HT-29 (cell line): Measurements from ENCODE around the gene SPRY1. TPM values are rescaled to one million over a fixed set of nuclear protein-coding genes. Genes with fewer than 3 reads are reported as not detected.

Source experiments
- DNase-seq: peaks from one replicate; pipeline ENCODE4 v3.0.0-alpha.2; 2015; ENCODE audit warnings: low spot score
- total RNA-seq: library from RNA; depleted of rRNA; stranded (reverse); fragments of >200 nt; shearing (Covaris generic); gene quantifications from 2 replicates; pipeline ENCODE4 v1.2.3, GENCODE V29; 2014

The SPRY1 gene
- total RNA-seq, 1 experiment from 2014 or later: 22.4 TPM

DNA sequence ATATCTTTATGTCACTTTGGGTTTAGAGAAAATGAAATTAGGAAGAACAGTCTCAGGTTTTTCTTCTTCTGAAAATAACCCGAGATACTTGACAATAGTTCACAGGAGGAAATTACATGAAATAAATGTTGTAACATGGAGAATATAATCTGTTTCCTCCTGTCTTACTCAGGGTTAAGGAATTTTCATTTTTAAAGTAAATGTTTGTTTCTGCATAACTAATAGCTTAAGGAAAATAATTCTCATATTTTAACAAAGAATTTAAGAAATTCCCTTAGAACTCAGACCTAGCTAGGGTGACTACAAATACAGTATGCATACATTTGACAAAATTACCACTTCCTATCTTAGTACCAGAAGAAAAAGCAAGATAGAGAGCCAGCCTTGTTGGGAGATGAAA, 17.2 kb upstream of the SPRY1 start:
- no peak for DNase-seq

DNA sequence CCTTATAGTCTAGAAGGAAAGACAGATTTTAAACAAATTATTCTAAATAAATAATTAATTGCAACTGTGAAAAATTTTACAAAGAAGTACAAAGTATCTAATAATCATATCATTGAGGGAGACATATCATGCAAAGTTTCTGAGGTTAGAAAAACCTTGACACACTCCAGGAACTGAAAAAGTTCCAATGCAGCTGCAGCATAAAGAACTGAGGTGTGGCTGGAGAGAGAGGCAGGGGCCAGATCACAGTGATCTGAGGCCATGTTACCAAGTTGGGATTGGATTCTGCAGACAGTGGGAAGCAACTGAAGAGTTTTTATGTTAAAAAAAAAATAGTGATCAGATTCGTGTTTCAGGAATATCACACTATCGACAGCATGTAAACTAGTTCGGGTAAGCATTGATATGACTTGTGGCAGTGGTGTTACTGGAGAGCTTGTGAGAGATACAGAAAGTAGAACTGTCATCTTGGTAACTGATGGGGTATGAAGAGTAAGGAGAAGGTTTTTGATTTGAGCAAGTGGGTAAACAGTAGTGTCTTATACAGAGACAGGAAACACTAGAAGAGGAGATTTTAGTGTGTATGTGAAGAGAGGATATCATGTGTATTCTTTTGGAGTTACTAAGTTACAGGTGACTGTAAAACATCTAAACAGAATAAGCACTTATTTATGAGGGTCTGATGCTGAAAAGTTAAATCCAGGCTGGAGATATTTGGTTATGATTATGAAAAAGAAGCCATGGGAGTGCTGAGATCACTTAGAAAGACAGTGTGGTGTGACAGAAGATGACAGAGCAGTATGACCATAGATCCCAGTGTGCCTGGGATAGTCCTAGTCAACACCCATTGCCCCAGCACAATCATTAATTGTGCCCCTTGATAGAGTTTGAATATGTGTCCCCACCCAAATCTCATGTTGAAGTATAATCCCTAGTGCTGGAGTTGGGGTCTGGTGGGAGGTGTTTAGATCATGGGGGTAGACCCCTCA, 15.6 kb upstream of the SPRY1 start:
- no peak for DNase-seq

DNA sequence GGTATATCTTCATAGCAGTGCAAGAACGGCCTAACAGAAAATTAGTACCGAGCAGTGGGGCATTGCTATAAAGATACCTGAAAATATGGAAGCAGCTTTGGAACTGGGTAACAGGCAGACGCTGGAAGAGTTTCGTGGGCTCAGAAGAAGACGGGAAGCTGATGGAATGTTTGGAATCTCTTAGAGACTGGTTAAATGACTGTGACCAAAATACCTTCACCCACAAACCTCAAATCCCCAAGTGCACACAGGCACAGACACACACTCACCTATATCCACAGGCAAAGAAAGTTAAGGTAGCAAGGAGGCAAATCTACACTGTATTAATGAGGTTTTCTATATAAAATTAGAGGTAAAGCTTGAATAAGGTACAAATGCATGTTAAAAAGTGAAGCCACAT, 14.6 kb upstream of the SPRY1 start:
- DNase-seq: no peak

DNA sequence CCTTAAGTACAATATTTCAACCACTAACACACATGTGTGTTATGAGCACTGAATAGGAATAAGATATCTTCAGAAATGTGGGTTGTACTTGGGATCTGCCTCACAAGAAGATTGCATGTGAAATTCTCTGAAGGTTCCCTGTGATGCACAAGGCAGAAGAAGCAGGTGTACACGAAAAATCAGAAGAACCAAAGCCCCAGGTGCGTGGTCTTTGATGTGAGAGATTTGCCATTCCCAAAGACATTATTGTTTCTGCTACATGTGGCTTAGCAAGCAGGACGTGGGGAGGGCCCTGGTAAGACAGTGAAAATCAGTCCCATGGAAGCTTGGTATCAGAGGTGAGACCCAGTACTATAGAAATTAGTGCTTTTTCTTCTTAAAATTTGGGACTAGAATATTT, 13.0 kb upstream of the SPRY1 start:
- DNase-seq: no peak

DNA sequence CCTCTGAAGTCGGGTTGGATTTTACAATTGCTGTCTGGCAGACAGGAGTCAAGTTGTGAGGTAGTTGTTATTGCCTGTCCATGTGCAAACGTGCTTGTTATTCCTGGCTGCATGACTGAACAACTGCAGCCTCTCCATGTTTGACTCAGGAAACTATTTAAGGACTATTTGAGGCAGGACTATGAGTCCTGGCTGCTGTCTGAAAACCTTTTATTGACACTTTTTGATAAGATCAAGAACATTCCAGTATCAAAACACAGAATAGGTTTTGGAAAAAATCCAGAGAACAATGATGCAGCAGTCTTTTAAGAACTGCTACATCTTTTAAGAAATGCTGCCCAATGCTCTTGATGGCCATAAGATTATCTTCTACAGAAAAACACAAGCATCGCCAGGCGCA, 10.0 kb upstream of the SPRY1 start:
- no peak for DNase-seq

DNA sequence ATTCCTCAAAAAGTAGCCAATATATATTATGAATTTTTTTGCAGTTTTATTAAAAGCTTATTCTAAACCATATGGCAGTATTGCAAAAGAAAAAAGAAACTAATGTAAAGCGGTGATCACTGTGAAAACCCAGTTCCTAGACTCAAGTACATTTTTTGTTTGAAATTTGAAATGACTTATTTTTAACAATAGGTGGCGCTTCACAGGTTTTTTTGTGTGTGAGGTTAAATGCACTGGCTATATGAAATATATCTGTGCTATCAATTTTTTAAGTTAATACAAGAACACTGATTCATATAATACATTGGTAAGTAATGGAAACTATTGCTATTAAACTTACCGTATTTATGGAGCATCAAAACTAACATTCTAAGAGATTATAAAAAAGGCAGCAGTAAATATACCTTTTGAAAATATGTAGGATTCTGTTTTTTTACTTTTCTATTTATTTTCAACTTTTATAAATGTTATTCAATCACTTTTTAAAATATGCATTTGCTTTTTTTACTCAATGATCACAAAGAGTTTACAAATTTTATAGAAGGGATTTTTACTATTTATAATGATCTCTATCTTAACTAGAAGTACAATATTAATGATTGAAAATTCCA, 5.6 kb upstream of the SPRY1 start:
- DNase-seq: peak; percentile 59

DNA sequence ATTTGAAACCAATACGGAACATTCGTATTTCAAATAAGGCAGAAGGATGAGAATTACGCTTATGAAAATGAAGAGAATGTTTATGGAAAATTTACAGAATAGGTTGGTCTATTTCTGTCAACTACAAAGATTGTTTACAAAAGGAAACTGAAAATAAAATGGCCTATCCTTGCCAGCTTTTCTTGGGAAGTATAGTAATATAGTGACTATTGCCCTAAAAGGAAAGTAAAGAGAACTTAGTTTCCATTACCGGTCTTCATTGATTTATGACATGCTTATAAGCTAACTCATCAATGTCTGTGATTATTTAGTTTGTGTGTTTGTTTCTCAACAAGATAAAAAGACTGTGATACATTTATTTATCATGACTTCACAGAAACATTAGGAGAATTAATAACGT, 2.9 kb upstream of the SPRY1 start:
- DNase-seq: no peak

DNA sequence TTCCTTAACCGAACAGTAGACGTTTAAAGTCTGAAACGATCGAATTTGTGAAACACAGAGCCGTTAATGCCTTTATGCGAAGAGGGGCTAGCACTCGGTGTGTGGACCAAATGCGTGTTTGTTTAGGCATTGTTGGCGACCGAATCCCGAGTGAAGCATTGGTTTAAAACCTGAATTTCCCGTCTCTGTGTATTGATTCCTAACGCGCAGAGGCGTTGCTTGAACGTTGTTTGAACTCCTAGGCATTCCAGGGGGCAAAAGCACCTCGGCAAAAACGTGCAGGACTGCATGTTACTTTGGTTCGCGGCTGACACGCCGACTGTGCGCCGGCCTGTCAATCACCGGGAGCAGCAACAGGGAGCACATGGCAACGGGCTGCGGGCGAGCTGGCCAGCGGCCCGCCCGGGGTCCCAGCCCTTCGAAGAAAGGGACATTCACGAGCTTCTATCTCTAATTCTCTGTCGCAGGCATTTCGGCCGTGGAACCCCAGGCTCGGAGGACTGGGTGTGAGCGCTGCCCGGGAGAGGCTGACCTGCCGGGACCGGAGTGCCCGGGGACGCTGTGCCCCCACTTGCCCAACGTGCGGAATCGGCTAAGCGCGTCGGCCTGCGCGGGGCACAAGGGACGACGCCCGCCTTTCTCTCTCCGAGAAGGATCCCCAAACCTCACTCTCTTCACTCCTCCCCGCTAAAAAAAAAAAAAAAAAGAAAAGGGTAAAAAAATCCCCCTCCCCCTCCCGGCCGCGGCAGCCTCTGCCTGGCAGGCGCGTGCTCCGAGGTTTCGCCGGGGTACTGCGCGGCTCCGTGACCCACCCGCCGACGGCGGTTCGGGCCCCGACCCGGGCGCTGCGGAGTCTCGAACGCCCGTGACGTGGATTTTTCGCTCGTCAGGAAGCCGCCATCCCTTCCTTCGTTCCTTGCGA, 810 bp downstream of the SPRY1 start:
- peak; percentile 80 for DNase-seq

DNA sequence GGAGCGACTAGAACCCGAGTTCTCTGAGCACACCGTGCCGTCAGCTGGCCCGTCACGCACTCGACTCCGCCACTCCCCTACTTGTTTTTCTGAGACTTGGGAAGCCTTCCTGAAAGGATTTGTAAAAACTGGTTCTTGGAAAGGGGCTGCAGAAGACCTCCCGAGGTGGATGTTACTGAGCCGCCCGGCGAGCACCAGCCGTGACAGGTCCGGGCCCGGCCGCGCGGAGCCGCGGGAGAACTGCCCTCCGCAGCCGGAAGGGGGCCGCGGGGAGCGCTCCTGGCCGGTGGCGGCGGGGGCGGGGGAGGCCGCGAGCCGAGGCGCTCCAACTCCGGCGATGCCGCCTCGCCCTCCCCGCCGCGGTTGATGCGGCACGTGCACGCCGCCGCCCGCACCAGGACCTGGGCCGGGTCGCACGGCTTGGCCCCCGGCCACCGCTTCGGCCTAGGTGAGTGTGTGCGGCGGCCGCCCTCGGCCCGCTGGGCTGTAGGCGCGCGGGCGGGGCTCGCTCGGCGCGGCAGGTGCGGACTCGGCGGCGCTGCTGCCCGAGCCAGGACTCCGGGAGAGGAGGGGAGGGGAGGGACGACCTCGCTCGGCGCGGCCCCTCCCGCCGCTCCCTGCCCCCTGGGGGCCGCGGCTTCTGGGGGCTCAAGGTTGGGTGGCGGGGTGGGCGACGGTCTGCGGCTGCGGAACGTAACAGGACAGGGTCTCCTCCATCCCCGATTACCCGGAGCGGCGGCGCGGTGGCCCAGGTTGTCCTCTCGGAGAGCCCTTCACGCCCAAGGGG, 1.7 kb downstream of the SPRY1 start:
- DNase-seq: peak; percentile 77

DNA sequence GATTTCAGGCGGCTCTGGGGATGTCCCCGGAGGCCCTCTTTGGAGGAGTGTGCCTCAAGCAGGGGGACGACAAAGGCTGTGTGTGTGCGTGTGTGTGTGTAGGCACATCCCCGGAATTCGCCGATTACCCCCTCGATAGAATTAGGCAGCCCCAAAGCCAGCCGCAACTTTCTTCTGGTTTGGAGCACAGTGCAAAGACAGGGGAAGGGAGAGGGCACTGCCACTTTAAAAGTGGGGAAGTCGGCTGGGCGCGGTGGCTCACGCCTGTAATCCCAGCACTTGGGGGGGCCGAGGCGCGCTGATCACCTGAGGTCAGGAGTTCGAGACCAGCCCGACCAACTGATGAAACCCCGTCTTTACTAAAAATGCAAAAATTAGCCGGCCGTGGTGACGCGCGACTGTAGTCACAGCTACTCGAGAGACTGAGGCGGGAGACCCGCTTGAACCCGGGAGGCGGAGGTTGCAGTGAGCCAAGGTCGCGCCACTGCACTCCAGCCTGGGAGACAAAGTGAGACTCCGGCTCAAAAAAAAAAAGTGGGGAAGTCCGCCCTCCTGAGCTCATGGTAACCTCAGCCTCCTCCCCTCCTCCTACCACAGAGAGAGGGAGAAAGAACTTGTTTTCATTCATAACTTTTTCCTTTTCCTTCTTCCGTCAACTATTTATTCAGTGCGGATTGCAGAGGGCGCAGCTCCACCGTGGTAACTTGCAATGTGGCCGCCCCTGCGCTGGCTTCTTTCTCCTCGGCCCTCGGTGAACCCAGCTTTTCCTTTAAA, 2.4 kb downstream of the SPRY1 start:
- DNase-seq: peak; percentile 83

DNA sequence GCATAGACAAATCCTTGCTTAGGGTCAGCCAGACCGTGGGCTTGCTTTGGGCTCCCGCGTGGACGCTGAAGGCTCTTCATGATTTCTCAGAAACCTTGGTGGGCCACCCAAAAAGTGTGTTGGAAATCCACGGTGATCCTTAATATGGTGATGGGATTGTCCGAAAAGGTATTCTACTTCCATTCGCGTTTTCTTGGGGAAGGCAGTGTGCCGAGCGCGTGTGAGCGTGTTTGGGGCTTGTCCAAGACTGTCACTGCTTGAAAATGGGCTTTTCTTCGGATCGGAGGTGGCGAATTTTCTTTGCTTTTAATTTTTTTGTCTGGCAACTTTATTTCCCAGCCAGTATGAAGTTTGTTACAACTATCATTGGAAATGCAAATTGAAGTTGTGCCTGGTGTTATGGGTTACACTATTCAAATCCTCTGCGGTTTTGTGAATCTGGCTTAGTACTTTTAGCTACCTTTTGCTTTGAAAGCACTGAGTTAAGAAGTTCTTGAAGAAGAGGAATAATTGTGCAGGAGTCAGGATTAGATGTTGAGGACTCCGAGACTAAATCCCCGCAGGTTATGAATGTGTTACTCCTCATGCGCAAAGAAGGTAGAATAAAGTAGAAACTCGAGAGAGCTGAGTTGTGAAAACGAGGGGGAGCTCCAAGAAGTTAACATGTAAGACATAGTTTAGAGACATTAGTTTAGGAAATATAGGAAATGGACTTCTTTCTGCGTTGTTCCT, 3.2 kb downstream of the SPRY1 start:
- DNase-seq: peak; percentile 63

DNA sequence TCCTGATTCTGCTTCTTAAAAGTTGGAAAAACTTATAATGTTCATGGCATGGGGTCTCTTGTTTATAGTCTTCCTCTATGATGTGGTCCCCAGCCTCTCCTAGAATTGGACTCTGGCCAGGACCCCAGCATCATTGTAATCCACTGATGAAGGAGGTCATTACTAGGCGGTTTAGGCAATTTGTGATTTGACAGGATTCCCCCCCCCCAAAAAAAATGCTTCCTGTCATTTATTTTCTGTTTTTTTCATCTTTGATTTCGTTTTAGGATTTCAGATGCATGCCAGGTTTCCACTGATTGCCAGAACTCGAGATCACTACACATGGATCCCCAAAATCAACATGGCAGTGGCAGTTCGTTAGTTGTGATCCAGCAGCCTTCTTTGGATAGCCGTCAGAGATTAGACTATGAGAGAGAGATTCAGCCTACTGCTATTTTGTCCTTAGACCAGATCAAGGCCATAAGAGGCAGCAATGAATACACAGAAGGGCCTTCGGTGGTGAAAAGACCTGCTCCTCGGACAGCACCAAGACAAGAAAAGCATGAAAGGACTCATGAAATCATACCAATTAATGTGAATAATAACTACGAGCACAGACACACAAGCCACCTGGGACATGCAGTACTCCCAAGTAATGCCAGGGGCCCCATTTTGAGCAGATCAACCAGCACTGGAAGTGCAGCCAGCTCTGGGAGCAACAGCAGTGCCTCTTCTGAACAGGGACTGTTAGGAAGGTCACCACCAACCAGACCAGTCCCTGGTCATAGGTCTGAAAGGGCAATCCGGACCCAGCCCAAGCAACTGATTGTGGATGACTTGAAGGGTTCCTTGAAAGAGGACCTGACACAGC, 4.9 kb downstream of the SPRY1 start:
- DNase-seq: no peak

DNA sequence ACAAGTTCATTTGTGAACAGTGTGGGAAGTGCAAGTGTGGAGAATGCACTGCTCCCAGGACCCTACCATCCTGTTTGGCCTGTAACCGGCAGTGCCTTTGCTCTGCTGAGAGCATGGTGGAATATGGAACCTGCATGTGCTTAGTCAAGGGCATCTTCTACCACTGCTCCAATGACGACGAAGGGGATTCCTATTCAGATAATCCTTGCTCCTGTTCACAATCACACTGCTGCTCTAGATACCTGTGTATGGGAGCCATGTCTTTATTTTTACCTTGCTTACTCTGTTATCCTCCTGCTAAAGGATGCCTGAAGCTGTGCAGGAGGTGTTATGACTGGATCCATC, 5.5 kb downstream of the SPRY1 start:
- DNase-seq: no peak

DNA sequence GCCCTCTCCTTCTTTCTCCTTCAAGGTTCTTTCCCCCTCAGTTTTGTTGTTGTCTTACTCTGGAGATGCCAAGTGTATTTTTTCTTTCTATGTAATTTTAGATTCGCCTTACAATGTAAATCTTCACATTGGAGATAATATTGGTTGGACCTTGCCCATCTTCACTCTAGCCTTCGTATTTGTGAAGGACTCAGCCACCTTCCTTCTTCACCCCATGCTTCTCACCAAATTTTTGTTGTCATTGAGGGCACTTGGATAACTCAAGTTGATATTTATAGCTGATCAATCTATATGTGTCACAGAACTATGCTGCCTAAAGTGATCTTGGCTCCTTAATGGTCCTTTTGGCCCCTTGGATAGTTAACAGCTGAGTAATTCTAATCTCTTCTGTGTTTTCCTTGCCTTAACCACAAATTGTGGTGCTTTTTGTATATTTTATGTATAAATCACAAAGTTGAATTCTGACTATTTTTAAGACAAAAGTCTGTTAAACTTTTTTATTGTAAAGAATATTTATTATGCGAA, 6.5 kb downstream of the SPRY1 start:
- no peak for DNase-seq

DNA sequence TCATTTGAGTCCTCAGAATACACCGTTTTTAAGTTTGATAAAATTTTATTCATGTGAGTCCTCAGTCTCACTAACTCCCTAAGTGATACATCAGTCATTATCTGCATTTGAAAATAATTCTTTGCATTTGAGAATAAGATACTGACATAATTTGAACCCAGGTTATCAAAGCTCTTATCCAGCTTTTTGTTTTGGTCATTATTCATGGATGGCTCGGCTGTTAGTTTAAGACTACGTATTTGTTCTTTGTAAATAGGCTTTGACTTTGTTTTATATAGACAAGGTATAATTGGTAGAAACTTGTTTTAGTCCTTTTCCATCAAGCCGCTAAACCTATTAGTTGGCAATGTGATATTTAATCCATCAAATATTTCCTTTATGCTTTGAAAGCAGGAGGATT, 7.9 kb downstream of the SPRY1 start:
- DNase-seq: no peak

DNA sequence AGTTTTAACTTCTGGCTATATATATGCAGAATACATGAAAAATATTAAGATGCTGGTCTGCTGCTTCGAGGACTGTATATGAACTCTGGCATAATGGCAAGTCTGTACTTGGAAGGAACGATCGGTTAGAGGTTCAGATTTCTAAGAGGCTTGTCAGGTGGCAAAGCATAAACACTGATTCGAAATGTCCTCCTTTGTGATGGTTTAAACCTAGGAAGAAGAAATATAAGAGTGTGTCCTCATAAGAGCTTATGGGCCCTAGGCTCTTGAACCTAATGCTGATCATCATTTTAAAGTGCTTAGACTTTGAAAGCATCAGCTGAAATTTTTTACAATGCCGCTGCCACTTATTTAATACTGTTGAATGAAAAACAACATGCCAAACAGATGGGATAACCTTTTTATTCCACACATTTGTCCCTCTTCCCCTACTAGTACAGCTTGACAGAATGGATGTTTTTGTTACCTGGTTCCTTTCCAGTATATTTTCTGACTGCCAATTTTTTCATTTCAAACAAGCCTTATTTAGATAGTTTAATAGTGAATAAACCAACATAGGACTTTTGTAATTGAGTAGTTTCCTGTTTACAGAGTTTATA, 8.8 kb downstream of the SPRY1 start:
- no peak for DNase-seq

DNA sequence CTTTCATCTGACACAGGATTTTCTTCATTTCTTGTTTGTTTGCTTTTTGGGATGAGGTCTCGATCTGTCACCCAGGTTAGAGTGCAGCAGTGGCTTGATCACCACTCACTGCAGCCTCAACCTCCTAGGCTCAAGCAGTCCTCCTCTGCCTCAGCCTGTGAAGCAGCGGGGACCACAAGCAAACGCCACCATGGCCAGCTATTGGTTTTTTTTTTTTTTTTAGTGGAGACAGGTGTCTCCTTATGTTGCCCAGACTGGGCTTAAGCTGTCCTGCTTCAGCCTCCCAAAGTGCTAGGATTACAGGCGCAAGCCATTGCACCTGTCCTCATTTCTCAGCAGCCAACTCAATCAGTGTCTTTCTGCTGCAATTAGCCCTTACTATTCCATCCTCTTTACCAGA, 10.3 kb downstream of the SPRY1 start:
- DNase-seq: no peak

DNA sequence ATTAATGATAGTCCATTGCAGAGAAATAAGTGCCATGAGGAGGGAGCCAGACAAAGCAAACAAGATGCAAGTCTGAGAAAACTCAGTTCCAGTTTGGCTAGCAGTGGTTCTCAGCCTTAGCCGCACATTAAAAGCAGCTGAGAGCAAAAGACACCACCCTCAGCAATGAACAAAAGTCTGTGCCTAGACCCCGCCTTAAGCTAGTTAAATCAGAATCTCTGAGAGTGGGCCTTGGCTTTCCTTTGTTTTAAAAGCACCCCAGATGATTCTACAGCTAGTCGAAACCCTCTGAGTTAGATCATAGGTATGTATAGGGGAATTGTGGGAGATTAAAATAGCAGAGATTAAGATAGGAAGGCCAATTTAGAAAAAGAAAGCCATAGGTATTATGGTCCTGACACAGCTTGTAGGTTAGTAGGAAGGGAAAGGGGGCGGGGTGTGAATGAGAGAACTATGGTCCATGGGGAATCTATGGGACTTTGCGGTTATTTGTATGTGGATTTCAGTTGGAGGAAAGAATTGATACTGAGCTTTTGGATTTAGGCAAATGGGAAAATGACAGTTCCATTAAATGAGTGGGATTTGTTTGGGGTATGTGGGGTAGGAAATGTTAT, 12.0 kb downstream of the SPRY1 start:
- no peak for DNase-seq
